Effector memory CD4-positive, alpha-beta T cell (primary cell): ENCODE results near the gene PRKCQ.

ENCODE experiments used
- DNase-seq, 3 donors: peaks; one replicate each; pipeline ENCODE4 v3.0.0-alpha.2; 2020
- H3K27ac ChIP-seq: 2 replicates; pipeline ENCODE4 v1.7.0; 2013; ENCODE audit warnings: mild to moderate bottlenecking, low read length, moderate library complexity; ENCODE audit not compliant: insufficient read depth, poor library complexity, severe bottlenecking
- H3K27me3 ChIP-seq: replicated peaks from 2 replicates; pipeline ENCODE4 v1.7.0; 2013; ENCODE audit warnings: mild to moderate bottlenecking, low read length; ENCODE audit not compliant: insufficient read depth, control insufficient read depth, poor library complexity, severe bottlenecking
- H3K36me3 ChIP-seq: 2 replicates; pipeline ENCODE4 v1.7.0; 2013; ENCODE audit warnings: mild to moderate bottlenecking, low read length, moderate library complexity; ENCODE audit not compliant: control insufficient read depth, insufficient read depth
- H3K4me1 ChIP-seq: 2 replicates; pipeline ENCODE4 v1.7.0; 2013; ENCODE audit warnings: low read length, mild to moderate bottlenecking; ENCODE audit not compliant: control insufficient read depth, insufficient read depth, poor library complexity, severe bottlenecking
- H3K4me3 ChIP-seq: 2 replicates; pipeline ENCODE4 v1.7.0; 2013; ENCODE audit warnings: low read length, low read depth, mild to moderate bottlenecking; ENCODE audit not compliant: insufficient read depth, poor library complexity, severe bottlenecking
- H3K9me3 ChIP-seq: 2 replicates; pipeline ENCODE4 v1.7.0; 2013; ENCODE audit warnings: mild to moderate bottlenecking, low read length, moderate library complexity; ENCODE audit not compliant: control insufficient read depth

Gene PRKCQ

GRCh38 chr10:6491841-6492609 lies 88.1 kb downstream of the PRKCQ start:
- Histone ChIP-seq H3K27ac (peak overlapping the region; percentile 75), H3K4me3 (no peak overlapping the region), H3K9me3 (no peaks in the 10 kb centered on the region), H3K36me3 (peaks cover 63% of the 10 kb centered on the region), H3K27me3 (no peaks in the 10 kb centered on the region), H3K4me1 (peaks cover 35% of the 10 kb centered on the region)
- peak; percentile 32 to 41 (median 38) for DNase-seq

- peaks cover 63% of the 10 kb centered on the region for H3K36me3 ChIP-seq
- peaks cover 34% of the 10 kb centered on the region for H3K4me1 ChIP-seq
- DNase-seq = no peak
- no peak overlapping the region for H3K4me3 ChIP-seq
- no peaks in the 10 kb centered on the region for H3K9me3 ChIP-seq
- no peak overlapping the region for H3K27ac ChIP-seq
- no peaks in the 10 kb centered on the region for H3K27me3 ChIP-seq
Measured at GRCh38 chr10:6490614-6491013, 89.5 kb downstream of the PRKCQ start.

GRCh38 chr10:6487920-6488319 lies 92.2 kb downstream of the PRKCQ start:
- H3K36me3 ChIP-seq = peaks cover 84% of the 10 kb centered on the region
- H3K4me1 ChIP-seq = peaks cover 21% of the 10 kb centered on the region
- no peak for DNase-seq
- H3K27ac ChIP-seq = no peak overlapping the region
- H3K9me3 ChIP-seq = no peaks in the 10 kb centered on the region
- H3K27me3 ChIP-seq = no peaks in the 10 kb centered on the region
- no peak overlapping the region for H3K4me3 ChIP-seq

- H3K27ac ChIP-seq = no peak overlapping the region
- no peaks in the 10 kb centered on the region for H3K9me3 ChIP-seq
- H3K4me1 ChIP-seq = peaks cover 15% of the 10 kb centered on the region
- DNase-seq = no peak
- peaks cover 85% of the 10 kb centered on the region for H3K36me3 ChIP-seq
- H3K4me3 ChIP-seq = no peak overlapping the region
- H3K27me3 ChIP-seq = no peaks in the 10 kb centered on the region
Measured at GRCh38 chr10:6486309-6486708, 93.8 kb downstream of the PRKCQ start.

- DNase-seq = no peak
- Histone ChIP-seq H3K36me3 (peaks cover 81% of the 10 kb centered on the region), H3K27ac (peak overlapping the region; percentile 12), H3K4me1 (peaks cover 15% of the 10 kb centered on the region), H3K27me3 (no peaks in the 10 kb centered on the region), H3K9me3 (no peaks in the 10 kb centered on the region), H3K4me3 (no peak overlapping the region)
Measured at GRCh38 chr10:6482737-6483357, 97.2 kb downstream of the PRKCQ start.

GRCh38 chr10:6478722-6479121 lies 101.4 kb downstream of the PRKCQ start:
- no peaks in the 10 kb centered on the region for H3K27me3 ChIP-seq
- peaks cover 65% of the 10 kb centered on the region for H3K36me3 ChIP-seq
- H3K4me1 ChIP-seq = peaks cover 10% of the 10 kb centered on the region
- no peak overlapping the region for H3K27ac ChIP-seq
- no peak overlapping the region for H3K4me3 ChIP-seq
- no peak for DNase-seq
- H3K9me3 ChIP-seq = no peaks in the 10 kb centered on the region

- no peak for DNase-seq
- Histone ChIP-seq H3K9me3 (no peaks in the 10 kb centered on the region), H3K4me3 (no peak overlapping the region), H3K4me1 (peaks cover 8% of the 10 kb centered on the region), H3K27ac (no peak overlapping the region), H3K36me3 (peaks cover 49% of the 10 kb centered on the region), H3K27me3 (no peaks in the 10 kb centered on the region)
Measured at GRCh38 chr10:6476989-6477388, 103.1 kb downstream of the PRKCQ start.

GRCh38 chr10:6474871-6475270 lies 105.2 kb downstream of the PRKCQ start:
- Histone ChIP-seq H3K36me3 (peaks cover 49% of the 10 kb centered on the region), H3K27ac (peak overlapping the region; percentile 72), H3K4me3 (no peak overlapping the region), H3K27me3 (no peaks in the 10 kb centered on the region), H3K4me1 (peaks cover 8% of the 10 kb centered on the region), H3K9me3 (no peaks in the 10 kb centered on the region)
- no peak for DNase-seq

- Histone ChIP-seq H3K27ac (peak overlapping the region; percentile 72), H3K4me1 (peaks cover 8% of the 10 kb centered on the region), H3K9me3 (no peaks in the 10 kb centered on the region), H3K36me3 (peaks cover 51% of the 10 kb centered on the region), H3K27me3 (no peaks in the 10 kb centered on the region), H3K4me3 (peak overlapping the region; percentile 46)
- peak in 1 of 3 donors; percentile 37 for DNase-seq
Measured at GRCh38 chr10:6473901-6474370, 106.1 kb downstream of the PRKCQ start.

- peaks cover 46% of the 10 kb centered on the region for H3K36me3 ChIP-seq
- no peaks in the 10 kb centered on the region for H3K9me3 ChIP-seq
- no peaks in the 10 kb centered on the region for H3K27me3 ChIP-seq
- no peak overlapping the region for H3K4me3 ChIP-seq
- DNase-seq = peak; percentile 23 to 41 (median 30)
- H3K27ac ChIP-seq = peak overlapping the region; percentile 72
- peaks cover 8% of the 10 kb centered on the region for H3K4me1 ChIP-seq
Measured at GRCh38 chr10:6473430-6473829, 106.6 kb downstream of the PRKCQ start.
